Loucy (cell line): ENCODE results near the gene PNPLA6.

Experiments used
- H2AFZ ChIP-seq: fragments of 200-600 bp; sonication (generic); 2 replicates; pipeline ENCODE4 v1.6.0; 2016; ENCODE audit warnings: antibody characterized with exemption, mild to moderate bottlenecking, low read length, moderate library complexity
- H3F3A ChIP-seq: fragments of 200-600 bp; 2 replicates; pipeline ENCODE4 v1.6.0; 2016; ENCODE audit warnings: antibody characterized with exemption, low read depth, mild to moderate bottlenecking
- H3K27me3 ChIP-seq: fragments of 200-600 bp; sonication (generic); 2 replicates; pipeline ENCODE4 v1.6.1; 2014; ENCODE audit warnings: low read length, mild to moderate bottlenecking; ENCODE audit not compliant: insufficient read depth, poor library complexity, severe bottlenecking
- H3K36me3 ChIP-seq: fragments of 200-600 bp; sonication (generic); 2 replicates; pipeline ENCODE4 v1.6.1; 2016; ENCODE audit warnings: low read length; ENCODE audit not compliant: insufficient read depth
- H3K4me1 ChIP-seq: fragments of 200-600 bp; sonication (generic); 2 replicates; pipeline ENCODE4 v1.5.1; 2014; ENCODE audit warnings: low read length, mild to moderate bottlenecking; ENCODE audit not compliant: insufficient read depth, poor library complexity, severe bottlenecking
- H3K4me2 ChIP-seq: fragments of 200-600 bp; sonication (generic); 2 replicates; pipeline ENCODE4 v1.6.0; 2014; ENCODE audit warnings: antibody characterized with exemption, low read length, low read depth, mild to moderate bottlenecking; ENCODE audit not compliant: poor library complexity, severe bottlenecking
- H3K4me3 ChIP-seq: fragments of 200-600 bp; sonication (generic); 2 replicates; pipeline ENCODE4 v1.5.1; 2014; ENCODE audit warnings: low read length, mild to moderate bottlenecking, mixed read lengths; ENCODE audit not compliant: poor library complexity, severe bottlenecking
- H3K79me2 ChIP-seq: fragments of 200-600 bp; sonication (generic); 2 replicates; pipeline ENCODE4 v1.6.1; 2014; ENCODE audit warnings: low read length; ENCODE audit not compliant: insufficient read depth
- H3K9ac ChIP-seq: fragments of 200-600 bp; sonication (generic); 2 replicates; pipeline ENCODE4 v1.6.0; 2014; ENCODE audit warnings: mild to moderate bottlenecking, low read depth, low read length, moderate library complexity; ENCODE audit not compliant: poor library complexity, severe bottlenecking
- H3K9me2 ChIP-seq: fragments of 200-600 bp; sonication (generic); replicated peaks from 2 replicates; pipeline ENCODE4 v1.6.1; 2016; ENCODE audit warnings: low read depth, low read length, mixed read lengths
- H3K9me3 ChIP-seq: fragments of 200-600 bp; sonication (generic); 2 replicates; pipeline ENCODE4 v1.6.1; 2014; ENCODE audit warnings: mild to moderate bottlenecking, antibody characterized with exemption, low read length, low read depth; ENCODE audit not compliant: insufficient read depth
- H4K20me1 ChIP-seq: fragments of 200-600 bp; sonication (generic); 2 replicates; pipeline ENCODE4 v1.6.0; 2014; ENCODE audit warnings: antibody characterized with exemption, low read length, mild to moderate bottlenecking; ENCODE audit not compliant: insufficient read depth, poor library complexity, severe bottlenecking
- EZH2phosphoT487 ChIP-seq: fragments of 200-600 bp; IDR thresholded peaks from 2 replicates; pipeline ENCODE4 v1.6.1; 2018; ENCODE audit warnings: antibody characterized with exemption, mild to moderate bottlenecking, moderate library complexity, borderline replicate concordance
- TF ChIP-seq, protein P1 (sequence below): fragments of 200-600 bp; sonication (generic); conservative IDR thresholded peaks from 2 replicates; pipeline ENCODE4 v1.5.1; 2014; ENCODE audit warnings: mild to moderate bottlenecking, antibody characterized with exemption, low read length

The PNPLA6 gene

DNA sequence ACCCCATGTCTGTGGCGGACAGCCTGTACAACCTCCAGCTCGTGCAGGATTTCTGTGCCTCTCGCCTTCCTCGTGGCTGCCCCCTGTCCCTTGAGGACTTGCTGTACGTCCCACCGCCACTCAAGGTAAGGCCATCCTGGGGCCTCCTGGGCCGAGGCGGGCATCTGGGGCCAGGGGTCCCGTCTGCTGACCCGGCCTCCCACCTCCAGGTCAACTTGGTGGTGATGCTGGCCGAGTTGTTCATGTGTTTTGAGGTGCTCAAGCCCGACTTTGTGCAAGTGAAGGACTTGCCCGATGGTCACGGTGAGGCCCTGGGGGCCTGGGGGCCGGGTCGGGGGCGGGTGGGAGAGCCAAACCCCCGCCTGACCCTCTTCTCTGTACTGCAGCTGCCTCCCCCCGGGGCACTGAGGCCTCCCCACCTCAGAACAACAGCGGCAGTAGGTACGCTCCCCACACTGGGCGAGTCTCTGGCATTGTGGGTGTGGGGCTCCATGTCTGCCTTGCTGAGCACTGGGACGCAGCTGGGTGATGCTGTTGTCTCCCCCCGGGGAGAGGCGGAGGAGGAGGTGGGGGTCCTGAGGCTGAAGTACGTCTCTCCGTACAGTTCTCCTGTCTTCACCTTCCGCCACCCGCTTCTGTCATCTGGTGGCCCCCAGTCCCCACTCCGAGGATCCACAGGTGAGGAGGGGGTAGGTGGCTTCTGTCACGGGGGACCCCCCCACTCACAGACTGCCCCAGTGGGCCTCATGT is 75.1 kb downstream of the PNPLA6 start:
- no peak overlapping the region for H3K4me3 ChIP-seq
- TF ChIP-seq, protein P1, sequence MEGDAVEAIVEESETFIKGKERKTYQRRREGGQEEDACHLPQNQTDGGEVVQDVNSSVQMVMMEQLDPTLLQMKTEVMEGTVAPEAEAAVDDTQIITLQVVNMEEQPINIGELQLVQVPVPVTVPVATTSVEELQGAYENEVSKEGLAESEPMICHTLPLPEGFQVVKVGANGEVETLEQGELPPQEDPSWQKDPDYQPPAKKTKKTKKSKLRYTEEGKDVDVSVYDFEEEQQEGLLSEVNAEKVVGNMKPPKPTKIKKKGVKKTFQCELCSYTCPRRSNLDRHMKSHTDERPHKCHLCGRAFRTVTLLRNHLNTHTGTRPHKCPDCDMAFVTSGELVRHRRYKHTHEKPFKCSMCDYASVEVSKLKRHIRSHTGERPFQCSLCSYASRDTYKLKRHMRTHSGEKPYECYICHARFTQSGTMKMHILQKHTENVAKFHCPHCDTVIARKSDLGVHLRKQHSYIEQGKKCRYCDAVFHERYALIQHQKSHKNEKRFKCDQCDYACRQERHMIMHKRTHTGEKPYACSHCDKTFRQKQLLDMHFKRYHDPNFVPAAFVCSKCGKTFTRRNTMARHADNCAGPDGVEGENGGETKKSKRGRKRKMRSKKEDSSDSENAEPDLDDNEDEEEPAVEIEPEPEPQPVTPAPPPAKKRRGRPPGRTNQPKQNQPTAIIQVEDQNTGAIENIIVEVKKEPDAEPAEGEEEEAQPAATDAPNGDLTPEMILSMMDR: no peak
- TF ChIP-seq EZH2phosphoT487: no peak
- no peaks in the 10 kb centered on the region for H3K4me1 ChIP-seq
- H3K79me2 ChIP-seq: no peaks in the 10 kb centered on the region
- no peaks in the 10 kb centered on the region for H3F3A ChIP-seq
- H3K9me2 ChIP-seq: no peaks in the 10 kb centered on the region
- no peak overlapping the region for H2AFZ ChIP-seq
- H3K4me2 ChIP-seq: no peak overlapping the region
- no peaks in the 10 kb centered on the region for H4K20me1 ChIP-seq
- H3K9ac ChIP-seq: no peak overlapping the region
- no peaks in the 10 kb centered on the region for H3K9me3 ChIP-seq
- H3K36me3 ChIP-seq: no peaks in the 10 kb centered on the region
- no peaks in the 10 kb centered on the region for H3K27me3 ChIP-seq
